ENCODE data around the gene KERA.

The KERA gene

DNA sequence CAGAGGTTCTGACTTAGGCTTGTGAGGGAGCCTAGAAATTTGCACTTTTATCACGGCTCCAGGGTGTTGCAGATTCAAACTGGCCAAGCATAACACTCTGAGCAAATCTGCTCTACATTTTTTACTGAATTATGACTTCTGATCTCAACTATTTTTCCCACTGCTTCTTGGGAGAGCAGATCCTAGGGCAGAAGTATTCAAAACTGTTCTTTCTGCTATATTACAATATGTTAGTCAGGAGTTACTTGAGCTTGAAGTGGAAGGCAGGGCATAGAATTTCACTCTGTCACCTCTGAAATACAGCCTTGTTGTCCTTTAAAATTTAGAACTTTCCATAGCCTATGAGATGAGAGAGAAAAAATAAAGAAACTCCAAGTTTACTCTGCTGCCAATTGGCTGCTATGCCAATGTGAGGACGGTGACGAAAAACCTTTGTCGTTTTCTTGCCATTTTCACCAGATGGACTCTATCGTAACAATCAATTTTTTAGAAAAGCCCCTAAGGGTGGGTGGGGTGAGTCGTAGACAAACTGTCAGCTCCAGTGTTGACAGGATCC, 16.4 kb upstream of the KERA start:
- DNase-seq (ENCODE audit: insufficient read length, low spot score) (no peak), FAIRE-seq (no peak)

- FAIRE-seq (no peak), DNase-seq (ENCODE audit: insufficient read length, low spot score) (no peak)
Observed at GRCh38 chr12:91073426-91073825, 15.6 kb upstream of the KERA start.

DNA sequence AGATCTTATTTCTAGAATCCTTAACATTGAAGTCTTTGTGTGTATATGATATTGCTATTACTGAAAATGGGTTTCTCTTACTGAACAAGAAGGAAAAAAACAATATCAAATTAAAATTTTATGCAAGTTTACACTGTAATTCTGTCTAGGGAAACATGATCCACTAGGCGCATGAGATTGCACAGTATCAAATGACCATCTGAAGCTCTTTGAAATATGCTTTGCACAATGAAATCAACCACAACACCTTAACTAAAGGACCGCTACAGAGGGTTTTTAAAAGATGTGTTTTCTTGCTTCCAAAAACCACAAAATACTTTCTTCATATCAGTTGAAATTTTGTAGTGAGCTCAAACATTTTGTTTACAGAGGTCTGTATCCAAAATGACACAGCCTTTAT, 15.1 kb upstream of the KERA start:
- no peak for FAIRE-seq
- DNase-seq (ENCODE audit: insufficient read length, low spot score) = no peak

DNA sequence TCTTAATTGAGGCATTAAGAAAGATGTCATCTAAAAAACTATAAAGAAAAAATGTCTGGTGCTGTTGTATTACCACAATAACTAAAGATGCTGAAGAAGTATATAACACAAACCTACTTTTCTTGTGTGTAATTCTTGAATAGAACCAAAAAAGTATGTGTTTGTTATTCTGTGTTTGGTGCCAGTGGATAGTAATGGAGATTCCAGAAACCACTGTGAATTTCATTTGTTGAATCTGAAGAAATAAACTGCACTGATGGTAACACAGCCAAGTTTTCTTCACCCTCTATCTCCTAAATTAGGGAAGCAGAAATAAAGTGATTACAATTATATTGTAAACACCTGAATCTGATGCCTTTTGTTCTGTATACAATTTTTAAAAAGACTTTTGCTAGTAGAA, 13.1 kb upstream of the KERA start:
- FAIRE-seq = no peak
- DNase-seq (ENCODE audit: insufficient read length, low spot score) = no peak

DNA sequence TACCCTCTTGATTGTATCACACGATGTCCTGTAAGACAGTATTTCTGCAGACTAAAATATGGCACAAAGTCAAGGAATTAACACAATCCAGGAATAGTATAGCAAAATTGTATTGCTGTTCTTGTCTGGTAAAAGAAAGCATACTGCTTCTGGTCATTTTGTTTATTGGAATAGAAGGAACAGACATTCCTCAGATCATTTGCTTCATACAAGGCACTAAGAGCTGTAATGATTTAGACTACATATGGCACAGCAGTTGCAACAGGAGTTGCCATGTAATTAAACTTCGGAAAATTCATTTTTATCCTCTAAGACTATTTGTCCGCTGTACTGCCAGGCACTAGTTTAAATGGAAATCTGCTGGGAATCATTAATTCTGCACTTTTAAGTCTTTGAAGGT, 7.6 kb upstream of the KERA start:
- DNase-seq (ENCODE audit: insufficient read length, low spot score) (no peak), FAIRE-seq (no peak)

GRCh38 chr12:91064640-91065039, 6.8 kb upstream of the KERA start:
- no peak for DNase-seq (ENCODE audit: insufficient read length, low spot score)
- FAIRE-seq = no peak

DNA sequence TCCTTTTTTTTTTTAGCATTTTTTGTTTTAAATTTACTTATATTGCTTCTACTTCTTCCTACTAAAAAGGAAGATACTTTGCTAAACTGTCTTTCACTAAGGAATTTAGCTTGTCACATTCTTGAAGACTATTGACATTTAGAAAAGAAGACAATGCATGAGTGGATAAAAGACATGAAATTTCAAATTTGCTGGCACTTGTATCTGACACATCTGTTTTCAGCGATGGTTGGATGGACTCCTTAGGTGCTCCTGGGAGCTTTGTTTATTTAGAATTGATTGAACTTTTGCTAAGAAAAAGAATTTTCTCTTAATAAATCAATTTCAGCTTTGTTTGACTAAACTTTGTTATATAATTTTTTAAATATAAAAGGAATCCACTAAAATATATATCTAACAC, 3.3 kb upstream of the KERA start:
- DNase-seq (ENCODE audit: insufficient read length, low spot score) (no peak), FAIRE-seq (no peak)

DNA sequence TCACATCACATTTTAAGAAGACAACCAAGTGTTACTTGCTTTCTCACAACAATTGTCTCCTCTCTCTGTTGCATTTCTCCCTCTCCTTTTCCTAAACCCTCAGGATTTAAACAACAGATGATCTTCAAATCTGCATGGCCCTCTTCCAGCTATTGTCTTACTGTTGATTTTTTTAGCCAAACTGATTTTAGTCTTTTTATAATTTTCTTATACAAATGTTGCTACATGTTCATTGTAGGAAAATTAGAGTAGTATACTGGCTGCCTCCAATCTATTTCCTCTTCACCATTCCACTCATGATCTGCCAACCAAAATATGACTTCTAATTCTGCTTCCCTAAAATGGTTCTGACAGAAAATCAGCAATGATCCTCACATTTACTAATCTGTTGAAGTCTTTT, 1.4 kb upstream of the KERA start:
- no peak for DNase-seq (ENCODE audit: insufficient read length, low spot score)
- FAIRE-seq = no peak

GRCh38 chr12:91058786-91059185, 962 bp upstream of the KERA start:
- DNase-seq (ENCODE audit: insufficient read length, low spot score) = no peak
- FAIRE-seq = no peak

DNA sequence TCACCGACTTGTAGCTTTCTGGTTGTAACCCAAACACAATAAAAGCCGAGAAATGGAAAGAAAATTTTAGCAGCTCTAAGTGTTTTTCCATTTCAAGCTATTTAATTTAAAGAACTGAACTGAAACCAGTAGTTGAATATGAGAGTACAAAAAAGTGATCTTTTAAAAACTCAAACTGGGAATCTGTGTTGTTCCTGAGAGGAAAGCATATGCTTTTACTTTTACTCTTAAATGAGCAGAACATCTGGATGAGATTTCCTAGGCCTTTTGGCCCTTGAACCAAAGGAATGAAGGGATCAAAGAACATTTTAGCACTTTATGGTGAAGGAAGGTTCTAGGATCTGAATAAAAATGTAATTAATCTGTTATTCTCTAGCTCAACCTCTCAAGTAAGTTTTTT, 1.3 kb downstream of the KERA start:
- DNase-seq (ENCODE audit: insufficient read length, low spot score) = no peak

GRCh38 chr12:91055976-91056375, 1.8 kb downstream of the KERA start:
- DNase-seq (ENCODE audit: insufficient read length, low spot score) = no peak
- no peak for FAIRE-seq

More for the DNA sequence above, 1.3 kb downstream of the KERA start:
- FAIRE-seq = no peak

DNA sequence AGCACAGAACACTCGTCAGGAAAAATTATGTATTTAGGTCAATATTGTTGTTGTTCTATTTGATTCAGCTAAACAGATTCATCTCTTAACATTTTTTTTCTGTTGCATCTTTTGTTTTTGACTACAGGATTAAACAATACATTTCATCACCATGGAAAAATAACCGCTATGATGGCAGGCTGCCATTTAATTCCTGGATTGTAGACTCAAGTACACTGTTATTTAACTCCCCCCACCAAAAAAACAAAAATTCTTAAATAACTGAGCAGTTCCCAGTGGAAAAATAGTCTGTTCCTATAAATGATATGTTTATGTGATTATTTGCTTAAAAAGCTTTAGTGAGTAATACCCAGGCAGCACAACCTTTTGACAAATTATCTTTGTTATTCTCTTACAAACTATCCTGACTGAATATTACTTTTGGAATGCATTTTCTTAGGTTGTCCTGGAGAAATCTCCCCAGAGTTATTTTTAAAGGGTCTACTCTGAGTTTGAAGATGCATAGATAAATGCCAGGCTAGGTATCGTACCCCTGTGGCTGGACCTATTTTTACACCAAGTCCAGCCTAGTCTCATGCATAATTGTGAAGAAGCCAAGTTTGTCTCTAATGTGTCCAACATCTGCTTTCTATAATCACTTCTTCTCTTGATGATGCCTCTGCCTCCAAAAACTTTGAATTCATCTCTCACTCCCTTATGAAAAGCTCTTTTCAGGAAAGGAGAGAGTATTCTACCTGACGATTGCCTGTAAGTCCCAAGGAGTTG, 3.7 kb downstream of the KERA start:
- no peak for DNase-seq (ENCODE audit: insufficient read length, low spot score)
- no peak for FAIRE-seq

DNA sequence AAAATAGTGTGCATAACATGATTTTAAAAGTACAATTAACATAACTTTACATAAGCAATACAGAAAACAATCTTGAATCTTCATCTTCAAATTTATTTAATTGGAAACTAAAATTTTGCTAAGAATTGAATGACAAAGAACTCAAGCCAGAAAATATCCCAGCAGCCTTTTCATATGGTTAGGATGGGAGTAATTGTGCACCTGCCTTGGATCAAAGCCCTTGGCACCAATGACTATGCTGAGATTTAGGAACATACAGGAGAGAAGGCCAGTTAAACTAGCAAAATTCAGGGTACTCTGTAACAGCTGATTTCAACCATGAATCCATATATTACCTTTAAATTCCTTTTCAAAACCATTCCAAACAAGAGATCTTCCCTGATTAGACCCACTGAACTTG, 5.8 kb downstream of the KERA start:
- no peak for FAIRE-seq
- no peak for DNase-seq (ENCODE audit: insufficient read length, low spot score)

GRCh38 chr12:91044586-91044985, 13.2 kb downstream of the KERA start:
- FAIRE-seq (no peak), DNase-seq (ENCODE audit: insufficient read length, low spot score) (no peak)

DNA sequence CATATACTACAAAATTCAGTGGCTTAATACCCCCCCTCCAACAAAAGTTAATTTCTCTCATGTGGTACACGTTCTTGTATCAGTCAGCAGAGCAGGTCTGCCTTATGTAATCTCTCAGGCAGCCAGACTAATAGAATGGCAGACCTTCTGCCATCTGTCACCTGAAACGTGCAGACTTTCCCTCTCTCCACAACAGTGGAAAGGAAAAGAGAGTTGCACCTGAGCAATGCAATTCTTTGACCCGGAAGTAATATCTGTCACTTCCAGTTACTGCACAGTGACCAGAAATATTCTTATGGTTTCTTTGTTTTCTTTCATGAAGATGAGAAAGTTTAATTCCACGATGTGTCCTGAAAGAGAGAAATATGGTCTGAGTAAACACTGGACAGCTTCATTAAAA, 14.4 kb downstream of the KERA start:
- DNase-seq (ENCODE audit: insufficient read length, low spot score) (no peak), FAIRE-seq (no peak)

GRCh38 chr12:91040096-91040755, 17.6 kb downstream of the KERA start:
- no peak for FAIRE-seq
- DNase-seq (ENCODE audit: insufficient read length, low spot score) = no peak

- DNase-seq (ENCODE audit: insufficient read length, low spot score) (no peak), FAIRE-seq (no peak)
Observed at GRCh38 chr12:91037276-91037675, 20.5 kb downstream of the KERA start.

DNA sequence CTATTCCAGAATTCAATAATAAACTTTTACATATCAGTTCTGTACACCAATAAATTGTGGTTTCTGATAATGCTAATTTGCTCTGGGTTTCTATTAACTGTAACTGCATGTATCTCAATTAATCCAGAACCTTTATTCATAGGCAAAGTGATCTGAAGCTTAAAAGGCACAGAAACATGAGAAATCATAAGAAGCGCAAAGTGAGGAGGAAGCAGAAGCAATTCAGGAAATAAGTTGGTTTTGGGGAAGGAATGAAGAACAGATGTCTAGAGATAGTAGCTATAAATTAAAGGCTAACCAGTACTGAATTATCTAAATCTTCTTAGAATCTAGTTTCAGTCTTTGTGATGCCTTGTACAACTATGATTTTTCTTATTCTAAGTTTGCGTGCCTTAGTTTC, 24.6 kb downstream of the KERA start:
- FAIRE-seq (no peak), DNase-seq (ENCODE audit: insufficient read length, low spot score) (no peak)

GRCh38 chr12:91023326-91024004, 34.4 kb downstream of the KERA start:
- no peak for FAIRE-seq
- no peak for DNase-seq (ENCODE audit: insufficient read length, low spot score)

DNA sequence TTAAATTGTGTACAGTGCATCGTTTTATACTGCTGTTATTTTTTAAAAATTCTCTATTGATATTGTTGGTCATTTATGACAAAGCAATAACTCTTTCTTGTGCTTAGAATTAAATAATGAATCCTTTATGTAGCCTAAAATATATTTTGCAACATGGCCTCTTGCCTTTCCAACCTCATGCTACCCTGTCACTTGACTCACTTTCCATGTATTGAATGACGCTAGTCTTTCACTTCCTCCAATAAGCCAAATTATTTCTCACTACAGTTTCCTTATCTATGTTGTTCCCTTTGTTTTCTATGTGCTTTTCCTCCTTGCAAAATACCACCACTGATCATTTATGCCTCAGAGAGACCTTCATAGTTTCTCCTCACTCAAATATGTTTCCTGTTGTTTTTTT, 36.7 kb downstream of the KERA start:
- FAIRE-seq (no peak), DNase-seq (ENCODE audit: insufficient read length, low spot score) (no peak)

- no peak for FAIRE-seq
- DNase-seq (ENCODE audit: insufficient read length, low spot score) = no peak
Observed at GRCh38 chr12:91019455-91019854, 38.4 kb downstream of the KERA start.
